Aorta (tissue), 5 donors: ENCODE measurements around the gene CKAP2L. TPM values are rescaled to one million over a fixed set of nuclear protein-coding genes. Genes with fewer than 3 reads are reported as not detected.

Source experiments
- ATAC-seq: fragments of 200-7000 bp; cut with Tn5 transposase; one replicate; pipeline ENCODE4 v1.9.1; 2022; ENCODE audit warnings: moderate library complexity; ENCODE audit not compliant: low FRiP score
- DNase-seq, 2 donors: peaks; one replicate each; pipeline ENCODE4 v3.0.0-alpha.2; 2020
- H3K27ac ChIP-seq, 2 donors: one replicate each; pipeline ENCODE4 v1.5.1; 2013; ENCODE audit warnings: low read length in 2 of 2, mild to moderate bottlenecking in 2 of 2, moderate library complexity in 2 of 2, control low read depth in 1 of 2, inconsistent platforms in 1 of 2, low read depth in 1 of 2
- H3K27me3 ChIP-seq, 2 donors: one replicate each; pipeline ENCODE4 v1.6.1; 2013; ENCODE audit warnings: control low read depth in 1 of 2, low read length in 1 of 2, mild to moderate bottlenecking in 1 of 2, moderate library complexity in 1 of 2; ENCODE audit not compliant: insufficient read depth in 2 of 2, control insufficient read depth in 1 of 2
- H3K36me3 ChIP-seq, 2 donors: one replicate each; pipeline ENCODE4 v1.6.1; 2013; ENCODE audit warnings: control low read depth in 1 of 2, low read length in 1 of 2, mild to moderate bottlenecking in 1 of 2; ENCODE audit not compliant: insufficient read depth in 2 of 2, control insufficient read depth in 1 of 2
- H3K4me1 ChIP-seq, 2 donors: one replicate each; pipeline ENCODE4 v1.6.1; 2013; ENCODE audit warnings: low read length in 2 of 2, control low read depth in 1 of 2, mild to moderate bottlenecking in 1 of 2, moderate library complexity in 1 of 2; ENCODE audit not compliant: insufficient read depth in 2 of 2, control insufficient read depth in 1 of 2
- H3K4me3 ChIP-seq, 2 donors: one replicate each; pipeline ENCODE4 v1.5.1; 2013; ENCODE audit warnings: low read length in 2 of 2, control low read depth in 1 of 2, mild to moderate bottlenecking in 1 of 2
- H3K9me3 ChIP-seq: one replicate; pipeline ENCODE4 v1.6.1; 2013; ENCODE audit warnings: mild to moderate bottlenecking, low read length; ENCODE audit not compliant: control insufficient read depth
- WGBS, 2 donors: extraction: QIAGEN DNeasy Blood & Tissue Kit; methylation state at CpG; one replicate each; pipeline ENCODE4 v1.1.7; 2013; 5-methylcytosine and 5-hydroxymethylcytosine counted together
- intact Hi-C, 2 donors: fragments of 100-400 bp; cut with DNase I; formaldehyde crosslinking; loops; one replicate each; pipeline versions ENCODE4 v1.14.2 to v1.15.0; 2022
- polyA plus RNA-seq, 2 donors: library from polyadenylated mRNA; stranded (reverse); fragments of 200-250 nt; gene quantifications; one replicate each; pipeline ENCODE4 v1.2.3, GENCODE V29; 2013
- total RNA-seq, 2 donors: library from RNA; stranded (reverse); fragmentation: NEBNext Ultra II Directional; extraction: Animal tissue kit (Norgen Biotek cat#: 25700); gene quantifications; one replicate each; pipeline ENCODE4 v1.2.1, GENCODE V29; 2021
- donor health status: healthy with polysubstance abuse.
- donor health status: Bipolar disorder and iron deficiency.
- donor health status: DM: no; HTN: no; CAD: no.
- donor health status: DM: no; HTN: no; CAD: no.
- donor health status: DM: yes; HTN: yes; CAD: no.

The CKAP2L gene
- total and polyA plus RNA-seq, 4 donors: under 0.01 to 0.69 (median 0.36) TPM

DNA sequence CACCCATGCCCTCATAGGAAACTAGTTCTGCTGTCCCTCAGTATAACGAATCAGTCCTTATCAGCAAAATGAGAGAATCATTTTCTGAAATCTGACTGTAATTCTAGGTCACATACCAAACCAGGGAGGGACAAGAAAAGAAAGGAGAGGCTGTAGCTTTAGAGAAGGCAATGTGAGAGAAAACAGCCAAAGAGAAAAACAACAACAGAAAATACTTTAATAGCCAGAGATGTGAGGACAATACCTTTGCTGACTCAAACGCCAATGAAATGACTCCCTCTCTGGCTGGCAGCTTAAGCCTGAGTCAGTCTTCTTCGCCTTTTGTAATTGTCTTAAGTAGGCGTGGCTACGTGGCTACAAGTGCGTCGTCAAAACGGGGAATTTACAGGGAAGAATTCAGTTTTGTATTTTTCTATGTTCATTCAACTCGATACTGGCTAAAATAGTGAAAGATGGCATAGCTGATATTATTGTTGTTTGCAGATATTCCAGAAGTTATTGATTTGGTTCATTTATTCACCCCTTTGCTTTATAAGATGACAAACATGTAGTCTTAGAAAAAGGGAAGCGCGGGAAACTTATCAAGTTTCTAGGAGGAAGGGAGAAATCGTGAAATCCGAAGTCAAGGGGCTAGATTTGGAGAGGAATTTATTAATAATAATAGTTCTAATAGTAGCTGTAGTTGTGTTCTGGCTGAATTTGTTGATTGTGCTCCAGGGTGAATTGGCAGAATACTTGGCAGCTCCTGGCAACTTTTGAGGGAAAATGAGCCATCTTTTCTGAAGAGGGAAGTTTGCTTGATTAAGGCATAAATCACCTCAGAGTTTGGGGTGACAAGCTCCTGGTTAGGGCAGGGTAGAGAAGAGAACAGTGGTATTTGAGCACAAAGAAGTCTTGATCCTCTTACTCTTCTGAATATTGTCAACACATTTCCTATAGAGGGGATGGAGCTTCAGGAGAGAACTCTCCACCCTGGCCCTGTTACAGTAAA lies 20.1 kb upstream of the CKAP2L start, which contains the start of gene IL1A:
IL1A (minus strand) TSS at position 295 of the 991 bp plus-strand sequence. CDS start 723 bp downstream, outside the sequence.
- Histone ChIP-seq H3K27ac (no peak within 1 kb of the TSS), H3K36me3 (no peaks in the 10 kb centered on the region), H3K4me3 (no peak within 1 kb of the TSS), H3K27me3 (no peaks in the 10 kb centered on the region), H3K4me1 (no peaks in the 10 kb centered on the region), H3K9me3 (no peaks in the 10 kb centered on the region)
- DNase-seq (no peak), ATAC-seq (no peak)
- WGBS, 2 donors: 31 to 34% methylated on average over 13 of the region's 13 CpGs
- intact Hi-C loops: no loop called here

DNA sequence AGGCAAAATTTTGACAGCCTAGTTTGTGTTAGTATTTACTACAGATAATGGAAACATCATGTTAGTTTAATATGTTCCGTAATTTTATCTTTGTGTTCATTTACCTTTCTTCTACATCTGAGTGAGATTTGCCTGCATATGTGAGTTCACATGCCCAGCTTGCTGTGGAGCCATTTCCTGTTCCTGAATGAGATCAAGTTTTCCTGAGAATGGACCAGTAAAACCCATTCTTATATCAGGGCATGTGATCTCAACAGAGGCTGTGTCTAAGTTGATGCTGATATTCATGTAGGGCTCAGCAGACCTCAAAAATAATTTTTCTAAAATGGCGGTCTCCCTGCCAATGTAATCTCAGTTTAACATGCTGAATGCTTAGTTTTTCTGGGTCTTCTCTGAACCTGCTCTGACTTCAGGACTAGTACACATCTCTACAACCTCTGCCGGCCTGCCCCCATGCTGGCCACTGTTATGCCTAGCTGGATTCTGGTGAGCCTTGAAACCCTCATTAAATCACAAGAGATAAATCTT lies 18.8 kb upstream of the CKAP2L start:
- no peaks in the 10 kb centered on the region for H3K36me3 ChIP-seq
- 88 to 93% methylated on average over 3 of the region's 3 CpGs for WGBS, 2 donors
- ATAC-seq (no peak), DNase-seq (no peak)
- no peaks in the 10 kb centered on the region for H3K4me1 ChIP-seq
- intact Hi-C loops: no loop called here
- no peaks in the 10 kb centered on the region for H3K27me3 ChIP-seq
- H3K4me3 ChIP-seq: no peak overlapping the region
- H3K27ac ChIP-seq: no peak overlapping the region
- H3K9me3 ChIP-seq: no peaks in the 10 kb centered on the region

DNA sequence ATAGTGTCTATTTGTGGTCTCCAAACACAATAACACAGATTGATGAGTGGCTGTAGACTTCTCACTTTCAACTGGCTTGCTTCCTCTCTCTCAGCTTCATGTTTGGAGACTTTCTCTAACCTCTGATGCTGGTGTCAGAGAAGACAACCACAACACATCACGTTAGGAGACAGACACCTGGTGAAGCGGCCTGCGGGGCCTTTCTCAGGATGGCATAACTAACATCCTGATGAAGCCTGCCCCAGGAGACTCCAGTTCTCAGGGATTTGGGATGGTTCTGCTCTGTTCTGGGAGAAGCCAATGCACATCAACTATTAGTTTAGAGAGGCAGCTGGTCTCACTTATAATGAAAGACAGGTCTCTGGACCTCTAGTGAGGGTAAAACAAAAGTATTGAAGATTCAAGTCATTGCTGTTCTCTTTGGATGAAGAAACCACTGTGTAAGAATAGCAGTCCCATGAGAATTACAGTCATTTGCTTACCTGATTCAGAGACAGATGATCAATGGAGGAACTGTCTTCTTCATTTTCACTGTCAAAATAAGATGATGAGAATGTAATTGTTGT lies 17.9 kb upstream of the CKAP2L start:
- no peak for DNase-seq
- ATAC-seq: no peak
- Histone ChIP-seq H3K36me3 (no peaks in the 10 kb centered on the region), H3K4me3 (no peak overlapping the region), H3K27me3 (no peaks in the 10 kb centered on the region), H3K27ac (no peak overlapping the region), H3K4me1 (no peaks in the 10 kb centered on the region), H3K9me3 (no peaks in the 10 kb centered on the region)
- 88 to 91% methylated on average over 3 of the region's 3 CpGs for WGBS, 2 donors
- intact Hi-C loops: no loop called here

DNA sequence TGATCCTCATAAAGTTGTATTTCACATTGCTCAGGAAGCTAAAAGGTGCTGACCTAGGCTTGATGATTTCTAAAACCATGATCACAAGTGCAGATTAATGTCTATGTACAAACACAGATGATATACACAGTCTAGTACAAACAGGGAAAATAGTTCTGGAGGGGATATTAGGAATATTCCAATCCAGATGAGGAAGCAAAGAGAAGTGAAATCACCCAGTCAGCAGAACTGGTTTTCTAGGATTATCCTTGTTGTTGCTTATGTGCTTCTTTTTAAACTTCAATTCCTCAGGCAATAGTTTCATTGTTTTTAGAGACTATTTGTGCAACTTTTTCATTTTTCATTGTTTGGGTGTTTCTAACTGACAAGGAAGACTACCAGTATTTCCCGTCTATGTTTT lies 15.2 kb upstream of the CKAP2L start:
- Histone ChIP-seq H3K9me3 (no peaks in the 10 kb centered on the region), H3K36me3 (no peaks in the 10 kb centered on the region), H3K4me3 (no peak overlapping the region), H3K27ac (no peak overlapping the region), H3K27me3 (no peaks in the 10 kb centered on the region), H3K4me1 (no peaks in the 10 kb centered on the region)
- no peak for DNase-seq
- intact Hi-C loops: no loop called here
- ATAC-seq: no peak
- 79 to 94% methylated on average over 1 of the region's 1 CpG for WGBS, 2 donors

DNA sequence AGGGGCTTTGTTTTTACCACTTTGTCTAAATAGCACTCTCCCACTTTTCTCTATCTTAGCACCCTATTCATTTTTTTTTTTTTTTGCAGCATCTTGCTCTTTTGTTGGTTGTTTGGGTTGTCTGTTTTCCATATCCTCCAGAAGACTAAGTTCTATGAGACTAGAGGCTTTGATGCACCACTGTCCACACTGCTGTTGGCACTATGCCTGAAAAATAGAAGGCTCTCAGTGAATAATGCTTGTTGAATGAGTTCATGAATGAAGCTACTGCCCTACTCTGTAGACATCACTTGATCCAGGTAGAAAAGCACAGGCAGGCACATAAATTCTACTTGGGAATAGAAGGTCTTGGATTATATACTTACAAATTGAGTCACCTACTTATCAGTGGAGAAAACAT lies 12.6 kb upstream of the CKAP2L start:
- Histone ChIP-seq H3K9me3 (no peaks in the 10 kb centered on the region), H3K4me1 (no peaks in the 10 kb centered on the region), H3K27me3 (no peaks in the 10 kb centered on the region), H3K4me3 (no peak overlapping the region), H3K36me3 (no peaks in the 10 kb centered on the region), H3K27ac (no peak overlapping the region)
- ATAC-seq: no peak
- DNase-seq: no peak
- intact Hi-C loops: no loop called here

DNA sequence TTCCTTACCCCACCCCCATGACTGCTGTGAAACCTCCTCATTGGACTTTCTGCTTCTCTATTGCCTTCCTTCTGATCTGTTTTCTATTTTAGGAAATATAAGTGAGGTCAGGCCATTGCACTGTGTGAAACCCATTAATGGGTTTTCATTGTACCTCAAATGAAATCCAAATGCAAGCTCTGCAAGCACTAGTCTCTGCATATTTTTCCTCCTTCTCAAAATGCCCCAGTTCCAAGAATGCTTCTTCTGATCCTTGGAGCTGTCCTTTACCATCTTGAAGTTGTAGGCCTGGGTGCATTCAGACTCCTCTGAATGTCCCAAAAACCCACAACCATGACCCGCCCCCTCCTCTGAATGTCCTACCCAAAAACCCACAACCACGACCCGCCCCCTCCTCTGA lies 11.7 kb upstream of the CKAP2L start:
- Histone ChIP-seq H3K9me3 (no peaks in the 10 kb centered on the region), H3K36me3 (no peaks in the 10 kb centered on the region), H3K27me3 (no peaks in the 10 kb centered on the region), H3K4me1 (no peaks in the 10 kb centered on the region), H3K27ac (no peak overlapping the region), H3K4me3 (no peak overlapping the region)
- intact Hi-C loops: no loop called here
- WGBS, 2 donors: 89 to 97% methylated on average over 1 to 3 of the region's 3 CpGs
- DNase-seq (no peak), ATAC-seq (no peak)

DNA sequence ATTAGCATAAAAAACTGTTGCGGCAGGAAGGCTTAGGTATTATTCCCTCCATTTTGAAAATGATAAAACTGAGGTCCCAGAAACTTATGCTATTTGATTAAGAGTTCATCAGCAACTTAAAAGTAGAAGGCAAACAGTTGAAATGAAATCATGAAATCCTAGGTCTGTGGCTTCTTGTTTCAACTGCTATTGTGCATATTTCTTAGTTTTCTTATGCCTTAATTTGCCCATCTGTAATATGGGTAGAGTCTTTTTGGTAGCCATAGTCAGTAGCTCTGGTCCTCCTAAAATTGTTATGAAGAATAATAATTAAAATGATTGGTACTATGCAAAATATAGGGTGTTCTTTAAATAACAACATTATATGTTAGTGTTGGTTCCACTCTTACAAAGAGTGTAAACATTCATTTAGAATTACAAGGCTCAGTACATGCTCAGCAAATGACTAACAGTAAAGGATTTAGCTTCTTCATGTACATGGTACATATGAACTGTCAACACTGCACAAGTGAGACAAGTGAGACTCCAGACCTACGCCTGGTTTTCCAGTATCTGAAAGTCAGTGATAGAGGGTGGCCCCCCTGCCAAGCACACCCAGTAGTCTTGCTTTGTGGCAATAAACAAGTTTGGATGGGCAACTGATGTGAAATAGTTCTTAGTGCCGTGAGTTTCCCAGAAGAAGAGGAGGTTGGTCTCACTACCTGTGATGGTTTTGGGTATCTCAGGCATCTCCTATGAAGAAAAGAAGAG lies 10.3 kb upstream of the CKAP2L start:
- Histone ChIP-seq H3K27me3 (no peaks in the 10 kb centered on the region), H3K27ac (no peak overlapping the region), H3K4me3 (no peak overlapping the region), H3K4me1 (no peaks in the 10 kb centered on the region), H3K36me3 (no peaks in the 10 kb centered on the region), H3K9me3 (no peaks in the 10 kb centered on the region)
- WGBS, 2 donors: 95 to 97% methylated on average over 3 of the region's 3 CpGs
- ATAC-seq (no peak), DNase-seq (no peak)
- intact Hi-C loops: no loop called here

DNA sequence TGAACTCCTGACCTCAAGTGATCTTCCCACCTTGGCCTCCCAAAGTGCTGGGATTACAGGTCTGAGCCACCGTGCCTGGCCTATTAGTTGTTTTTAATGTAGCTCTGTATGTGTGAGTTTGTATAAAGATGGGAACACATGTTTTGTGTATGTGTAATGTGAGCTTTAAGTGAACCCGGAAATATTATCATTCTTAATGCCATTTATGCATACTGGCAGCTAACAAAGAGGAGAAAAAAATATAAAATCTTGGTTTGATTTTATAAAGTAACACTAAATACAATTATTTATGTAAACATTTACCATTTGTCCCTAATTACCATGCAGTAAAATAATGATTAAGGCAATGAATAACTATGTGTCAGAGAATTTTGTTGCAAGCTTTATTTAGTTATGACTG lies 9.1 kb upstream of the CKAP2L start:
- Histone ChIP-seq H3K27me3 (no peaks in the 10 kb centered on the region), H3K4me3 (no peak overlapping the region), H3K9me3 (no peaks in the 10 kb centered on the region), H3K36me3 (no peaks in the 10 kb centered on the region), H3K27ac (no peak overlapping the region), H3K4me1 (no peaks in the 10 kb centered on the region)
- no peak for ATAC-seq
- no peak for DNase-seq
- intact Hi-C loops: no loop called here
- 84 to 89% methylated on average over 2 of the region's 2 CpGs for WGBS, 2 donors
